GM12872 (cell line): Measurements from ENCODE around the gene RBP2.
A peak's percentile ranks its signal among the peaks of the same experiment; 100 is the strongest.

Source experiments
- CTCF ChIP-seq: IDR thresholded peaks from 3 replicates; pipeline ENCODE4 v1.5.1; 2011; ENCODE audit warnings: low read depth, mild to moderate bottlenecking, low read length, moderate library complexity; ENCODE audit not compliant: insufficient read depth

The RBP2 gene

DNA sequence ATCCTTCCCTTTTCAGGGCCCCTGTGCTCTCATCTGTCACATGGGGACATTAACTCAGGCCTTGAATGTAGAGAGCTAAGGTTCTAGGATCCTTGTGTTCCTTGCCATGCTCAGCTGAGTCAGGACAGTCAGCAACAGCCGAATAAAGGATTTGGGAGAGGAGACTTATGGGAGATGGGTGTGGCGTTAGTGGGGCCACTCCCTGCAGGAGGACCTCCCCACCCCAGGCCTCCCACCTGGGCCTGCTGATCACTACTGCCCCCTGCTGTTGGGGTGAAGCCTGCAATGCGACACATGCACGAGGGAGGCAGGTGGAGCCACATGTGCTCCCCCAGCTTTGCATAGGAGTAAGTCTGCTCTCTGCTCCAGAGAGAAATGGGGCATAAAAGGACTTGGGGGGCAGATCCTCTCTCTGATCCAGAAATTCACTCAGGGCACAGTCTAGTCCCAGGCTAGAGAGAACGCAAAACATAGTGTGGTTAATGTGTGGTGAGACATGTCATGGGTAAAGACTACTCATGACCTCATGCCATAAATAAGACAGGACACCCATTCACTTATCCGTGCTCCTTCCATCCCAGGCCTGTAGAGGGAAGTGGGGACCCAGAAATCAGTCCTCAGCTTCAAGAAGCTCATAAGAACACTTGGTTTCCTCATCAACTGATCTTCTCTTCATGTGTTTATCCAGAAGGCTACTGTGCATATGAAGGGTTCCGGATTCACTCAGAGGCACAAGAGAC, 43.9 kb upstream of the RBP2 start:
- TF ChIP-seq CTCF: peak; percentile 67

- no peak for TF ChIP-seq CTCF
These were observed 42.9 kb upstream of the RBP2 start for GRCh38 chr3:139518926-139519842.

- no peak for TF ChIP-seq CTCF
These were observed 42.0 kb upstream of the RBP2 start for GRCh38 chr3:139518306-139518705.

DNA sequence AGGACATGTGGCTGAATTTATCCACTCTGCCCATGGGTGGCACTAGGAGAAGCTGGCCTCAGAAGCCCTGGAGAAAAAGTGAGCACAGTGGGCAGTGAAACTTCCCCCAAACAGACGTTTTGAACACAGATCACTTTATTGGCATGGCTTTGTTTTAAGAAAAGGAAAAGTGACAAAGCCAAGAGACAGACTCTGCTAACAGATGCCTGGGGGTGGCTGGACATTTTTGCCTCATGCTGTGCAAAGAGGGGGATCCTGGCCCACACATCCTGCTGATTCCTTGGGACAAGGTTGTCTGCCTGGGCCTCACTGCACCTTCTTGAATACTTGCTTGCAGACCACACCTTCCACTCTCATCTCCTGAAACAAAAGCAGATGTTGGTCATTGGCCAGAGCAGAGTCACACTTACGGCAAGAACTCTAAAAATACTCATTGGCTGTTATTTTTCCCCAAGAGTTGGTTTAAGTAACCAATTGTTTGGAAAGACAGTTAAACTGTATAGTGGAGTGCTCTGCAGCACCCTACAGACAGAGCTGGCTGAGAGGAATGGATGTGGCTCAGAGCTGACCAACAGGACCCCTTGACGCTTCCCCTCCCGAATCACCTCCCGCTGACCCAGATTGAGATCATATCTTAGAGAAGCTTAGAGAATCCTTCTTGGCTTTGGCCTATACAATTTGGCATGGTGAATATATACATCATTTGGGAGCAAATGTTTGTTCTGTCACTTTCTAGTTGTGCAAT, 41.2 kb upstream of the RBP2 start:
- TF ChIP-seq CTCF: no peak

DNA sequence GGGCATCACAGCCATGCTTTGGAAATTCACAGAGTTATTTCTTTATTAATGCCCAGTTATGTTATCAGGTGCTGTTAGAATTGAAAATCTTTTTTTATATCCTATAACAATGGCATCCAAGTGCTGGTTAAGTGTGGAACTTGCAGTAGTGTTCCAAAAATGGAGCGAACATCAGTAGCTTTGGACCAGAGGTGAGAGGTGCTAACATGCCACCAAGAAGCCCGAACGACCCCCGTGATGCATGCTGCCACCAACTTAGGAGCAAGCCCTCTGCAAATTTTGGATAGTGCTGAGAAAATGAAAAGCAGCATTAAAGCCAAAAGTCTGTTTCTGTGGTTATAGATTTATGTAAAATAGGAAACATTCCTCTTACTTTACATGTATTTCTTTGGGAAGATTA, 38.4 kb upstream of the RBP2 start:
- TF ChIP-seq CTCF: no peak

GRCh38 chr3:139509631-139510030, 33.3 kb upstream of the RBP2 start:
- no peak for TF ChIP-seq CTCF

DNA sequence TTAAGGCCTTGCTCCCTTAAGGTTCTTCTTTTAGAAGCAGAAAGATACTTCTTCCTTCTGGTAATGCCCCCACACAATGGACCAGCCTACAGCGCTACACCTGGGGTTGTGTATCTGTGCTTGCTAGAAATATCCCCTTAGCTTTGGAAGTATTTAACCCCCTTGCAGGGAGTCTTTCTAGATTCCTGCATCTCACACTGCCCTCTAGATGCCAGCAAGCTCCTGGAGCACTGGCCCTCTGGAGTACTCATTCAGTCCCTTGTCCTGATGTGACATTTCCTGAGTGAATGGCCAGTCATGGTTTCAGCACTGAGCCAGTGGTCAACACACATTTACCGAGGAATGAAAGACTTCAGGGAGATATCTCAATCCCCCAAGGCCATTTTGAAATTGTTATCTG, 30.4 kb upstream of the RBP2 start:
- no peak for TF ChIP-seq CTCF
